ENCODE data around the gene S100PBP.

- no peak for TF ChIP-seq CTCF (IDR thresholded peaks at IDR 0.05; ENCODE audit: low read length)
- no peak for TF ChIP-seq EZH2phosphoT487 (IDR thresholded peaks at IDR 0.05; ENCODE audit: low read length)
These were observed 79.9 kb downstream of the S100PBP start for GRCh38 chr1:32897082-32898049.
